Stimulated activated CD4-positive, alpha-beta T cell treated with anti-CD3 and anti-CD28 coated beads, Interleukin-15, amount 100 ng/mL, for 1 hour (primary cell): Measurements from ENCODE around the gene GSTM4.
"Not testable (repeated sequence)": the region's sequence is repeated elsewhere in the genome, so short reads cannot be mapped to it uniquely, and the experiment has no call there.

Experiments
- DNase-seq, 2 donors: peaks; one replicate each; pipeline ENCODE4 v3.0.0-alpha.2; 2020; ENCODE audit warnings: low read depth in 1 of 2, low spot score in 1 of 2

Gene GSTM4

GRCh38 chr1:109664671-109665070 is 8.8 kb downstream of the GSTM4 start:
- DNase-seq = no peak

DNA sequence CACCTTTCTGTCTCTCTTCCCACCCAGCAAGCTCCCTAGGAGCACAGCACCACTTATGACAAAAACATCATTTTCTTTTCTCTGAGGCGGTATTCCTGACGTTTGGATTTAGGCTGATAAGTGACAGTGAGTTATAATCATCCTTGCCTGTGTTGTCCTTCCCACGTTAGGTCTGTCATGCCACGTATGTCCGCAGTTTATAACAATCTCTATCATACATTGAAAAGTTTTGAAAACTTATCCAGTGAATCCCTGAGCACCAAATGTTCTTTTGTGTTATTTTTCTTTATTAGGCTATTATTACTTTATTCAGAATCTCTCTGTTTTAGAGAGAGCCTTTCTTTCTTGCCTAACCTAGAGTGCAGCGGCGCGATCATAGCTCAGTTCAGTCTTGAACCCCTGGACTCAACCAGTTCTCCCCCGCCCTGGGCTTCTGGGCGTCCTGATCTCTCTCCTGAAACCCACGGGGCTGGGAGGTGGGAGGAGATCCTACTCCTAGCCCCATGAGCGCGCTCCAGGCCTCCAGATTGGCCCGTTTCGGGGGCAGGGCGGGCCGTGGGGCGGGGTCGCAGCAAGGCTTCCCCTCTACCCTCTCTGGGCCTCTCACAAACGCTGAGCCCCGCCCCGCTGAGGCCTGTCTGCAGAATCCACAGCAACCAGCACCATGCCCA is 11.7 kb downstream of the GSTM4 start, which contains the start of gene GSTM2:
TSS of gene GSTM2 (plus strand) at position 606 of the 671 bp plus-strand sequence. CDS start at position 665, 59 bp downstream.
- DNase-seq = peak; percentile 55 to 76

- no peak for DNase-seq
Measured at GRCh38 chr1:109668123-109668775, 12.3 kb downstream of the GSTM4 start.

- DNase-seq = no peak
Measured at GRCh38 chr1:109669246-109669948, 13.5 kb downstream of the GSTM4 start.

DNA sequence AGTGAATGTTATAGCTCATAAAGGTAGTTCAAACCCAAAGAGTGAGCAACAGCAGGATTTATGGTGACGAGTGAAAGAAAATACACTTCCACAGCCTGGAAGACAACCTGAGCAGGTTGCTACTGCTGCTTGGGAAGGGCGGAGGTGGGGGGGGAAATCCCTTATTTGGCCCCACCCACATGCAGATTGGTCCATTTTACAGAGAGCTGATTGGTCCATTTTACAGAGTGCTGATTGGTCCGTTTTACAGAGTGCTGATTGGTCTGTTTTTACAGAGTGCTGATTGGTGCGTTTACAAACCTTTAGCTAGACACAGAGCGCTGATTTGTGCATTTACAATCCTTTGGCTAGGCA is 14.0 kb downstream of the GSTM4 start:
- not testable (repeated sequence) for DNase-seq

DNA sequence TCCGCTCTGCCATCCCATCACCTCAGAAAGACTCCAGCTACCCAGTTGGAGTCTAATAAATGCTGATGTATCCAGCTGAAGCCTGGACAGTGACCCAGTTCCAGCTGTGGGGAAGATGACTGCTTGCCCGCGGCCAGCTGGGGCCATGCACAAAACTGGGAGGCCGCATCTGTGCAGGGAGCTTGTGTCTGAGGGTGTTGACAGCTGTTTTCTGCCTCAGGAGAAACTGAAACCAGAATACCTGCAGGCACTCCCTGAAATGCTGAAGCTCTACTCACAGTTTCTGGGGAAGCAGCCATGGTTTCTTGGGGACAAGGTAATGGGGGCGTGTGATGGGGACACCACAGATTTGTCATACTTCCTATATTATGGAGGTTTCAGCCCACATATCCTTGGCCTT is 15.2 kb downstream of the GSTM4 start:
- no peak for DNase-seq

DNA sequence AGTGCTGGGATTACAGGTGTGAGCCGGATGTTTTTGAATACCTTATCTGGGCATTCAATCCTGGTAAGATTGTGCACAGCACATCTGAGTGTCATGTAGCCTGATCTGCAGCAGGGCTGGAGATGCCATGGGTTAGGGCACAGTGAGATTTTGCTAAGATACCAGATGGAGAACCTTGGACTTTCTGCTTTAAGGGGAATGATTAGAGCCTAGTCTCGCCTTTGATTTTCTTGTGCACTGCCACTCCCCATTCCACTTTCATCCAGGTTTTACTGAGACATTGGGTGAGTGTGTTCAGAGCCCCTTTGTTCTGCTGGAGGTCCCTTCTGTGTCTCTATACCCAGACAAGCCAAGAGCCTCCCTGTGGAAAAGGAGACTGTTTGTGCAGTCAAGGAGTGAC is 18.0 kb downstream of the GSTM4 start:
- not testable (repeated sequence) for DNase-seq

DNA sequence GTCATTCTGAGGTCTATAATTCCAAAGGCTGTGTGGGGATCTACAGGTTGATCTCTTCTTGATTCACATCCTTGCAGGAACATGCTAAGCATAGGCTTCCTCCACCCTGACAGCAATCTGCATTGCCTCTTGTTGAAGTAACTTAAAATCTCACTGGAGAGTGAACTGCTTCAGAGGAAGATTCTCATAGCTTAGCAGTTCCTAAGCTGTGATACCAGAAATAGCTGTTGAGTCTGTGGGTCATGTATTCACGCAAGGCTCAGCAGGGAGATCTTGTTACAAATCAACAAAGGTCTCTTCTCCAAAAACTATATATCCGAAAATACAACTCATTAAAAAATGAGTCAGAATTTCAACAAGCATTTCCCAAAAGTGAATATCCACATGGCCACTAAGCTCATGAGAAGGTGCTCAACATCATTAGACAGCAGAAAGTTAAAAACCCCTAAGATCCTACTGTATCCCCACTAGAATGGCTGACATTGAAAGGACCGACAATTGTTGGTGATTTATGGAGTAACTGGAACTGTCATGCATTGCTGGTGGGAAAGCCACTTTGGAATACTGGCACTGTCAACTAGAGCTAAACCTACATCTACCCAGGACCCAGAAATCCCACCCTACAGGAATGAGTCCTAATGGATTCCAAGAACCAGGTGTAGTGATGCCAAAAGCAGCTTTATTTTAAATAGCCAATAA is 20.9 kb downstream of the GSTM4 start:
- not testable (repeated sequence) for DNase-seq

DNA sequence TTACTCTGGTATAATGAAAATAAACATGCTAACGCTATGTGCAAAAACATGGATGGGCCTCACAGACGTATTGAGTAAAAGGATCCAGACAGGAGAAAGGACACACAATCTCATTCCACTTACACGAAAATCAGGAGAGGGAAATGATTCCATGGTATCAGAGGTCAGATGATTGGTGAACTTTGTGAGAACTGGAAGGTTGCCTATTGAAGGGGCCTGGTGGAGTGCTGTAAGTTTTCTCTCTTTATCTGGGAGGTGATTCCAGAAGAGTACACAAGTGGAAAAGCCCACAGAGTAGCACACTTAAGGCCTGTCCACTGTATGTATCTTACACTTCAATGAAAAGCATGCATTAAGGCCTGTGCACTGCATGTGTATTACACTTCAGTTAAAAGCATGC is 21.6 kb downstream of the GSTM4 start:
- no peak for DNase-seq

- DNase-seq = not testable (repeated sequence)
Measured at GRCh38 chr1:109678637-109679036, 22.7 kb downstream of the GSTM4 start.

DNA sequence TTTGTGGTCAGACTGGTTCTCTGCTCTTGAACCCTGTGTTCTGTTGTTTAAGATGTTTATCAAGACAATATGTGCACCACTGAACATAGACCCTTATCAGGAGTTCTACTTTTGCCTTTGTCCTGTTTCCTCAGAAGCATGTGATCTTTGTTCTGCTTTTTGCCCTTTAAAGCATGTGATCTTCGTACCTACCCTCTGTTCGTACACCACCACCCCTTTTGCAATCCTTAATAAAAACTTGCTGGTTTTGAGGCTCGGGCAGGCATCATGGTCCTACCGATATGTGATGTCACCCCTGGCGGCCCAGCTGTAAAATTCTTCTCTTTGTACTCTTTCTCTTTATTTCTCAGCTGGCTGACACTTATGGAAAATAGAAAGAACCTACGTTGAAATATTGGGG is 28.9 kb downstream of the GSTM4 start:
- not testable (repeated sequence) for DNase-seq

DNA sequence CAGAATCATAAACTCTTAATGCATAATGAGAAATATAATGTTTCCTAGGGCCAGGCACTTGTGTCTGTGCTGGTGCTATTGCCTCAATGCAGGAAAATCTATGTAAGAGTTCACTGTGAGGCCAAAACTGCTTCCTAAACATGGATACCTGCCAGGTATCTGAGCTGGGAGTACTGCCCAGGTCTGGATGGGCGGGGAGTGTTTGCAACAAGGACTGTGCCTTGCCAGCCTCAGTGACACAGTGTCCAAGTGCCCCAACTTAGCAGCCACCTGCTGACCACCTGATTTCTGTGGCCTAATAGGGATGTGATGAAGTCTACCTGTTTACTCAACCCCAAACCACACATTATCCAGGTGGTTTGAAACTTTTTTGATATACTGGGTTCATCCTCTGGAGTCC is 29.5 kb downstream of the GSTM4 start:
- DNase-seq = not testable (repeated sequence)

- DNase-seq = not testable (repeated sequence)
Measured at GRCh38 chr1:109685890-109686289, 30.0 kb downstream of the GSTM4 start.

DNA sequence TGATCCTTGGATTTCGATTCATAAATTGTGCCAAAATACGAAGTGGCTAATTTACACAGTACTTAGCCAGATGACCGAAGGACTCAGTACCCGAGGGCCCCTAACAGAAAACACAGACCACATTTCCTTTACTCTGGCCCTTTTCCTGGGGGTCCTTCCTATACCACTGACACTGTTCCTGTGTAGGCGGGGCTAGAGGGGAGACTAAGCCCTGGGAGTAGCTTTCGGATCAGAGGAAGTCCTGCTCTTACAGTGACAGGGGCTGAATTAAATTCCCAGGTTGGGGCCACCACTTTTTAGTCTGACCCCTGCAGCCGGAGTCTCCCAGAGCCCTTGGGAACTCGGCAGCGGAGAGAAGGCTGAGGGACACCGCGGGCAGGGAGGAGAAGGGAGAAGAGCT is 31.2 kb downstream of the GSTM4 start:
- DNase-seq = not testable (repeated sequence)

- DNase-seq = peak in 1 of 2 donors; percentile 60
Measured at GRCh38 chr1:109687641-109688499, 32.0 kb downstream of the GSTM4 start, which contains the start of gene GSTM1. Gene GSTM1 (plus strand): TSS chr1:109687817. CDS start chr1:109687874, 57 bp downstream.

- no peak for DNase-seq
Measured at GRCh38 chr1:109689844-109690405, 34.0 kb downstream of the GSTM4 start.

DNA sequence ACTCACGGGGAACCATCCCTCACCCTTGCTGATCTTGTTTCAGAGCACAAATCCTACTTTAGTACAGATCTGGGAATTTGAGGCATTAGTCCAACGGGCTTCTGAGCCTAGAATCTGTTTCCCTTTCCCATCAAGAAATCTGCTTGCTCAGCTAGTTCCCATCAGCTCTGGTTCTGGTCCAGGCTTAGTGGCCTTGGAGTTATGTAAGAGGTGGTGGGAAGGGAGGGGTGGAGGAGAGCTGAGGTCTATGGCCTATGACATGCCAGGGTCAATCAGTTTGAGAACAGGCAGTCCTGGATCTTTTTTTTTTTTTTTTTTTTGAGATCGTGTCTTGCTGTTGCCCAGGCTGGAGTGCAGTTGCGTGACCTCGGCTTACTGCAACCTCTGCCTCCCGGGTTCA is 35.9 kb downstream of the GSTM4 start:
- DNase-seq = no peak

GRCh38 chr1:109694400-109694799 is 38.5 kb downstream of the GSTM4 start:
- DNase-seq = not testable (repeated sequence)

GRCh38 chr1:109695138-109695537 is 39.2 kb downstream of the GSTM4 start:
- DNase-seq = not testable (repeated sequence)

GRCh38 chr1:109697066-109697465 is 41.2 kb downstream of the GSTM4 start:
- no peak for DNase-seq
